ENCODE results near the gene TTC21B.

TTC21B gene

GRCh38 chr2:165889798-165890197, 63.8 kb downstream of the TTC21B start:
- Histone ChIP-seq H3K4me1 (ENCODE audit: control insufficient read depth, insufficient read depth, low read length) (no peaks in the 10 kb centered on the region), H3K9me3 (ENCODE audit: control insufficient read depth, insufficient read depth, low read depth, low read length) (no peaks in the 10 kb centered on the region), H3K4me3 (ENCODE audit: low read depth, low read length) (no peak overlapping the region), H3K27ac (ENCODE audit: extremely low read depth, low read depth, low read length) (no peak overlapping the region), H3K36me3 (ENCODE audit: control insufficient read depth in 2 of 2, insufficient read depth in 1 of 2, low read length in 2 of 2) (peaks cover 11 to 74% of the 10 kb centered on the region in 2 experiments; a peak in 2 of 3 replicates)
- TF ChIP-seq HIC1 (tag by site-specific recombination; IDR thresholded peaks at IDR 0.05) = no peak
- no peak for TF ChIP-seq ZEB2 (tag by site-specific recombination; IDR thresholded peaks at IDR 0.05)
- TF ChIP-seq ZNF398 (tag by site-specific recombination; IDR thresholded peaks at IDR 0.05) = no peak
- TF ChIP-seq ZBTB49 (tag by site-specific recombination; IDR thresholded peaks at IDR 0.05; ENCODE audit: low read depth) = no peak
- no peak for TF ChIP-seq ZNF580 (tag by site-specific recombination; IDR thresholded peaks at IDR 0.05)
- no peak for TF ChIP-seq ZNF777 (tag by site-specific recombination; IDR thresholded peaks at IDR 0.05; ENCODE audit: borderline replicate concordance)
- no peak for TF ChIP-seq GLI2 (tag by site-specific recombination; IDR thresholded peaks at IDR 0.05; ENCODE audit: borderline replicate concordance, low read depth)
- no peak for TF ChIP-seq ZNF121 (tag by site-specific recombination; IDR thresholded peaks at IDR 0.05)
- ChIA-PET CTCF (interaction anchor here (0.7 kb wide), 1 partner anchor 517 kb away, joined by 3 read pairs; no protein-coding TSS in a partner anchor), POLR2A (no interaction called here)

GRCh38 chr2:165889158-165889557, 64.4 kb downstream of the TTC21B start:
- no peaks in the 10 kb centered on the region for H3K9me3 ChIP-seq (ENCODE audit: control insufficient read depth, insufficient read depth, low read depth, low read length)
- H3K4me3 ChIP-seq (ENCODE audit: low read depth, low read length) = no peak overlapping the region
- H3K27ac ChIP-seq (ENCODE audit: extremely low read depth, low read depth, low read length) = no peak overlapping the region
- peaks cover 15 to 75% of the 10 kb centered on the region in 2 experiments; a peak in 2 of 3 replicates for H3K36me3 ChIP-seq (ENCODE audit: control insufficient read depth in 2 of 2, insufficient read depth in 1 of 2, low read length in 2 of 2)
- POLR2A ChIA-PET = no interaction called here
- CTCF ChIA-PET = interaction anchor here (0.7 to 2.1 kb wide), 2 partner anchors 15 to 516 kb away, joined by 3 to 10 read pairs; no protein-coding TSS in a partner anchor
- no peaks in the 10 kb centered on the region for H3K4me1 ChIP-seq (ENCODE audit: control insufficient read depth, insufficient read depth, low read length)
- no peak for TF ChIP-seq SP7 (tag by site-specific recombination; IDR thresholded peaks at IDR 0.05)
- no peak for TF ChIP-seq YY2 (tag by site-specific recombination; IDR thresholded peaks at IDR 0.05)
- no peak for TF ChIP-seq BCL6B (tag by site-specific recombination; IDR thresholded peaks at IDR 0.05)
- no peak for TF ChIP-seq TRIM28 (IDR thresholded peaks at IDR 0.05; ENCODE audit: borderline replicate concordance, low read length)
- TF ChIP-seq ZNF654 (tag by site-specific recombination; IDR thresholded peaks at IDR 0.05; ENCODE audit: low read depth) = no peak

GRCh38 chr2:165888171-165888570, 65.4 kb downstream of the TTC21B start:
- H3K4me3 ChIP-seq (ENCODE audit: low read depth, low read length) = no peak overlapping the region
- H3K27ac ChIP-seq (ENCODE audit: extremely low read depth, low read depth, low read length) = no peak overlapping the region
- peaks cover 11 to 77% of the 10 kb centered on the region in 2 experiments; a peak in 2 of 3 replicates for H3K36me3 ChIP-seq (ENCODE audit: control insufficient read depth in 2 of 2, insufficient read depth in 1 of 2, low read length in 2 of 2)
- H3K4me1 ChIP-seq (ENCODE audit: control insufficient read depth, insufficient read depth, low read length) = no peaks in the 10 kb centered on the region
- POLR2A ChIA-PET = no interaction called here
- H3K9me3 ChIP-seq (ENCODE audit: control insufficient read depth, insufficient read depth, low read depth, low read length) = no peaks in the 10 kb centered on the region
- CTCF ChIA-PET = interaction anchor here (0.6 to 2.1 kb wide), 3 partner anchors 14 to 240 kb away, joined by 3 to 10 read pairs (median 4); no protein-coding TSS in a partner anchor
- TF ChIP-seq ZNF335 (tag by site-specific recombination; conservative IDR thresholded peaks at IDR 0.05) = no peak
- no peak for TF ChIP-seq ZBTB48 (tag by site-specific recombination; IDR thresholded peaks at IDR 0.05)
- TF ChIP-seq GLIS1 (tag by site-specific recombination; IDR thresholded peaks at IDR 0.05) = no peak
- TF ChIP-seq PRDM10 (tag by site-specific recombination; IDR thresholded peaks at IDR 0.05) = no peak
- no peak for TF ChIP-seq GLI2 (tag by site-specific recombination; IDR thresholded peaks at IDR 0.05; ENCODE audit: borderline replicate concordance, low read depth)
- no peak for TF ChIP-seq HOXA7 (CRISPR knock-in tag; IDR thresholded peaks at IDR 0.05; ENCODE audit: borderline replicate concordance)
- no peak for TF ChIP-seq ZNF214 (tag by site-specific recombination; IDR thresholded peaks at IDR 0.05; ENCODE audit: borderline replicate concordance)
- no peak for TF ChIP-seq ZNF501 (tag by site-specific recombination; IDR thresholded peaks at IDR 0.05)
